ENCODE results near the gene DBF4B.

GRCh38 chr17:44741316-44741715 is 32.9 kb downstream of the DBF4B start:
- TF ChIP-seq CTCF (IDR thresholded peaks at IDR 0.05) (no peak), POLR2A (IDR thresholded peaks at IDR 0.05) (no peak)
